Keratinocyte (primary cell): ENCODE results near the gene MCUR1. TPM values are rescaled to one million over a fixed set of nuclear protein-coding genes. Genes with fewer than 3 reads are reported as not detected.
"Not testable (repeated sequence)": the region's sequence is repeated elsewhere in the genome, so short reads cannot be mapped to it uniquely, and the experiment has no call there.

Experiments
- DNase-seq: peaks from one replicate; pipeline ENCODE4 v3.0.0-alpha.2; 2011; ENCODE audit warnings: low read depth, missing footprints, low spot score
- FAIRE-seq: peaks from 2 replicates; lab custom pipeline; 2011; peaks lifted over from hg19 to GRCh38; lab: Jason Lieb, UNC
- H2AFZ ChIP-seq: 2 replicates; pipeline ENCODE4 v1.6.0; 2012; ENCODE audit warnings: low read length, control low read depth, inconsistent platforms; ENCODE audit not compliant: control insufficient read depth
- H3K27ac ChIP-seq: 2 replicates; pipeline ENCODE4 v1.5.1; 2011; ENCODE audit warnings: low read length; ENCODE audit not compliant: control insufficient read depth, insufficient read depth
- H3K27me3 ChIP-seq: 3 replicates; pipeline ENCODE4 v1.6.0; 2011; ENCODE audit warnings: low read length; ENCODE audit not compliant: control insufficient read depth, insufficient read depth; ENCODE audit errors: extremely low read depth
- H3K36me3 ChIP-seq, 2 experiments: 2 replicates in 1 of 2; 3 replicates in 1 of 2; pipeline ENCODE4 v1.5.1; 2011; ENCODE audit warnings: low read length in 2 of 2, mild to moderate bottlenecking in 1 of 2; ENCODE audit not compliant: control insufficient read depth in 2 of 2, insufficient read depth in 2 of 2; ENCODE audit errors: extremely low read depth in 1 of 2
- H3K4me1 ChIP-seq: 3 replicates; pipeline ENCODE4 v1.5.1; 2011; ENCODE audit warnings: low read length; ENCODE audit not compliant: control insufficient read depth, insufficient read depth; ENCODE audit errors: extremely low read depth
- H3K4me2 ChIP-seq: 3 replicates; pipeline ENCODE4 v1.6.0; 2011; ENCODE audit warnings: low read depth, low read length; ENCODE audit not compliant: control insufficient read depth, insufficient read depth; ENCODE audit errors: extremely low read depth
- H3K4me3 ChIP-seq, 3 experiments: fragments of 200-600 bp in 1 of 3; sonication (generic) in 1 of 3; 2 replicates in 2 of 3; 3 replicates in 1 of 3; pipeline ENCODE4 v1.5.1; 2011 to 2016; ENCODE audit warnings: low read length in 3 of 3, mild to moderate bottlenecking in 3 of 3, control low read depth in 2 of 3, inconsistent platforms in 1 of 3, low read depth in 1 of 3, mixed read lengths in 1 of 3, mixed run types in 1 of 3, moderate library complexity in 1 of 3; ENCODE audit not compliant: control insufficient read depth in 2 of 3, insufficient read depth in 2 of 3; ENCODE audit errors: extremely low read depth in 1 of 3
- H3K79me2 ChIP-seq: 2 replicates; pipeline ENCODE4 v1.6.0; 2012; ENCODE audit warnings: low read length; ENCODE audit not compliant: control insufficient read depth, insufficient read depth
- H3K9ac ChIP-seq: 3 replicates; pipeline ENCODE4 v1.6.0; 2011; ENCODE audit warnings: low read length; ENCODE audit not compliant: control insufficient read depth, insufficient read depth; ENCODE audit errors: extremely low read depth
- H3K9me1 ChIP-seq: 3 replicates; pipeline ENCODE4 v1.6.0; 2011; ENCODE audit warnings: low read length; ENCODE audit not compliant: control insufficient read depth, insufficient read depth; ENCODE audit errors: extremely low read depth
- H3K9me3 ChIP-seq: 2 replicates; pipeline ENCODE4 v1.5.1; 2012; ENCODE audit warnings: low read depth, low read length; ENCODE audit not compliant: control insufficient read depth
- H4K20me1 ChIP-seq: 3 replicates; pipeline ENCODE4 v1.6.0; 2011; ENCODE audit warnings: low read length; ENCODE audit not compliant: control insufficient read depth, insufficient read depth; ENCODE audit errors: extremely low read depth
- EZH2 ChIP-seq: IDR thresholded peaks from one replicate; pipeline ENCODE4 v1.6.1; 2012; ENCODE audit warnings: inconsistent platforms, mild to moderate bottlenecking, low read length, moderate library complexity
- dilution Hi-C: fragments of 300-500 bp; cut with MboI; formaldehyde crosslinking; loops from one replicate; pipeline ENCODE4 v1.7.0; 2020; ENCODE audit warnings: low sequenced_read_pairs; ENCODE audit not compliant: extremely low pct_ligation_motif_present
- polyA plus RNA-seq, 5 experiments: library from polyadenylated mRNA; depleted of rRNA in 3 of 5; stranded (reverse) in 3 of 5; stranded (forward) in 1 of 5; unstranded in 1 of 5; fragments of >200 nt; gene quantifications; 1 replicate in 1 of 5; 2 replicates in 3 of 5; 3 replicates in 1 of 5; pipeline versions ENCODE4 v1.2.1 to v1.2.3, GENCODE V29; 2011 to 2012; ENCODE audit warnings: missing spikeins in 2 of 5, low read depth in 1 of 5, low replicate concordance in 1 of 5
- TF ChIP-seq, protein P1 (sequence below), 3 experiments: IDR thresholded peaks in 1 of 3; conservative IDR thresholded peaks in 1 of 3; optimal IDR thresholded peaks in 1 of 3; 2 replicates in 2 of 3; 3 replicates in 1 of 3; pipeline versions ENCODE3 to v1.5.1; 2011; ENCODE audit warnings: low read length in 3 of 3, mild to moderate bottlenecking in 3 of 3, moderate library complexity in 2 of 3, control low read depth in 1 of 3, inconsistent platforms in 1 of 3; ENCODE audit not compliant: insufficient read depth in 2 of 3; ENCODE audit errors: extremely low read depth in 1 of 3

The MCUR1 gene
- polyA plus RNA-seq, 1 donor (not counting 4 experiments of a cell fraction or from before 2014, with no cell fraction given), result 15.3 TPM

DNA sequence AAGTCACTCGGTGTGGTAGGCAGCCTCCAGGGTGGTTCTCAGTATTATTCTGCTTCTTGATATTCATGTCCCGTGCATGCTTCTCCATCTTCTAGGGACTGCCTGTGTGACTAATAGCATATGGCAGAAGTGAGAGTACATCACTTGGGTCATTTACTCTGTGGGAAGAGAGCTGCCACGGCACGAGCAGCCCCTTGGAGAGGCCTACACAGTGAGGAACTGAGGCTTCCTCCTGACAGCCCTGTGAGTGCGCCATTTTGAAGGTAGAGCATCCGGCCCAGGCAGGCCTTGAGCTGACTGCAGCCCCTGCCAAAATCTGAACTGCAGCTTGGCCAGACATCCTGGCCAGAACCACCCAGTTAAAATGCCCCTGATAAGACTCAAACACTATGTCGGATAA is 17.3 kb upstream of the MCUR1 start:
- no peaks in the 10 kb centered on the region for H3K9me1 ChIP-seq
- FAIRE-seq (no peak), DNase-seq (no peak)
- dilution Hi-C loops, result no loop called here
- no peak overlapping the region for H3K9ac ChIP-seq
- no peaks in the 10 kb centered on the region for H3K4me1 ChIP-seq
- no peaks in the 10 kb centered on the region for H4K20me1 ChIP-seq
- H3K4me3 ChIP-seq, result no peak overlapping the region
- H3K27ac ChIP-seq, result no peak overlapping the region
- TF ChIP-seq EZH2, result no peak
- TF ChIP-seq, protein P1, sequence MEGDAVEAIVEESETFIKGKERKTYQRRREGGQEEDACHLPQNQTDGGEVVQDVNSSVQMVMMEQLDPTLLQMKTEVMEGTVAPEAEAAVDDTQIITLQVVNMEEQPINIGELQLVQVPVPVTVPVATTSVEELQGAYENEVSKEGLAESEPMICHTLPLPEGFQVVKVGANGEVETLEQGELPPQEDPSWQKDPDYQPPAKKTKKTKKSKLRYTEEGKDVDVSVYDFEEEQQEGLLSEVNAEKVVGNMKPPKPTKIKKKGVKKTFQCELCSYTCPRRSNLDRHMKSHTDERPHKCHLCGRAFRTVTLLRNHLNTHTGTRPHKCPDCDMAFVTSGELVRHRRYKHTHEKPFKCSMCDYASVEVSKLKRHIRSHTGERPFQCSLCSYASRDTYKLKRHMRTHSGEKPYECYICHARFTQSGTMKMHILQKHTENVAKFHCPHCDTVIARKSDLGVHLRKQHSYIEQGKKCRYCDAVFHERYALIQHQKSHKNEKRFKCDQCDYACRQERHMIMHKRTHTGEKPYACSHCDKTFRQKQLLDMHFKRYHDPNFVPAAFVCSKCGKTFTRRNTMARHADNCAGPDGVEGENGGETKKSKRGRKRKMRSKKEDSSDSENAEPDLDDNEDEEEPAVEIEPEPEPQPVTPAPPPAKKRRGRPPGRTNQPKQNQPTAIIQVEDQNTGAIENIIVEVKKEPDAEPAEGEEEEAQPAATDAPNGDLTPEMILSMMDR (optimal IDR thresholded peaks at IDR 0.05 in 1 of 3, IDR thresholded peaks at IDR 0.05 in 1 of 3, conservative IDR thresholded peaks at IDR 0.05 in 1 of 3; ENCODE audit: extremely low read depth in 1 of 3, insufficient read depth in 2 of 3, low read length in 3 of 3), result no peak
- no peak overlapping the region for H3K4me2 ChIP-seq
- H3K79me2 ChIP-seq, result no peaks in the 10 kb centered on the region
- H3K9me3 ChIP-seq, result no peaks in the 10 kb centered on the region
- no peaks in the 10 kb centered on the region for H3K27me3 ChIP-seq
- H3K36me3 ChIP-seq, result no peaks in the 10 kb centered on the region
- no peak overlapping the region for H2AFZ ChIP-seq

- Histone ChIP-seq H3K27me3 (no peaks in the 10 kb centered on the region), H3K79me2 (no peaks in the 10 kb centered on the region), H2AFZ (no peak overlapping the region), H4K20me1 (no peaks in the 10 kb centered on the region), H3K4me1 (no peaks in the 10 kb centered on the region), H3K4me3 (no peak overlapping the region), H3K36me3 (no peaks in the 10 kb centered on the region), H3K9me1 (no peaks in the 10 kb centered on the region), H3K4me2 (no peak overlapping the region), H3K9ac (no peak overlapping the region), H3K27ac (no peak overlapping the region), H3K9me3 (no peaks in the 10 kb centered on the region)
- FAIRE-seq (peak; percentile 43), DNase-seq (no peak)
- TF ChIP-seq EZH2, result no peak
- TF ChIP-seq, protein P1 (optimal IDR thresholded peaks at IDR 0.05 in 1 of 3, IDR thresholded peaks at IDR 0.05 in 1 of 3, conservative IDR thresholded peaks at IDR 0.05 in 1 of 3; ENCODE audit: extremely low read depth in 1 of 3, insufficient read depth in 2 of 3, low read length in 3 of 3), result no peak
- dilution Hi-C loops, result no loop called here
Measured at GRCh38 chr6:13830803-13831202, 16.4 kb upstream of the MCUR1 start.

DNA sequence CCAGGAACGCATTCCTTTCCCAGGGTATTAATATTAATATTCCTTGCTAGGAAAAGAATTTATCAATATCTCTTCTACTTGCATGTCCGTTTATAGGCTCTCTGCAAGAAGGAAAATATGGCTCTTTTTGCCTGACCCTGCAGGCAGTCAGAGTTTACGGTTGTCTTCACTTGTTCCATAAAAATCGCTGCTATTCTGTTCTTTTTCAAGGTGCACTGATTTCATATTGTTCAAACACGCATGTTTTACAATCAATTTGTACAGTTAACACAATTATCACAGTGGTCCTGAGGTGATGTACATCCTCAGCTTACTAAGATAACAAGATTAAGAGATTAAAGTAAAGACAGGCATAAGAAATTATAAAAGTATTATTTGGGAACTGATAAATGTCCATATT is 15.1 kb upstream of the MCUR1 start:
- H3K4me1 ChIP-seq, H2AFZ ChIP-seq, H3K36me3 ChIP-seq, DNase-seq, H3K4me3 ChIP-seq, H3K9me3 ChIP-seq, H3K27me3 ChIP-seq, FAIRE-seq, H3K4me2 ChIP-seq, H3K9me1 ChIP-seq, H3K79me2 ChIP-seq, H3K27ac ChIP-seq, dilution Hi-C loops, H4K20me1 ChIP-seq, H3K9ac ChIP-seq: not testable (repeated sequence)

DNA sequence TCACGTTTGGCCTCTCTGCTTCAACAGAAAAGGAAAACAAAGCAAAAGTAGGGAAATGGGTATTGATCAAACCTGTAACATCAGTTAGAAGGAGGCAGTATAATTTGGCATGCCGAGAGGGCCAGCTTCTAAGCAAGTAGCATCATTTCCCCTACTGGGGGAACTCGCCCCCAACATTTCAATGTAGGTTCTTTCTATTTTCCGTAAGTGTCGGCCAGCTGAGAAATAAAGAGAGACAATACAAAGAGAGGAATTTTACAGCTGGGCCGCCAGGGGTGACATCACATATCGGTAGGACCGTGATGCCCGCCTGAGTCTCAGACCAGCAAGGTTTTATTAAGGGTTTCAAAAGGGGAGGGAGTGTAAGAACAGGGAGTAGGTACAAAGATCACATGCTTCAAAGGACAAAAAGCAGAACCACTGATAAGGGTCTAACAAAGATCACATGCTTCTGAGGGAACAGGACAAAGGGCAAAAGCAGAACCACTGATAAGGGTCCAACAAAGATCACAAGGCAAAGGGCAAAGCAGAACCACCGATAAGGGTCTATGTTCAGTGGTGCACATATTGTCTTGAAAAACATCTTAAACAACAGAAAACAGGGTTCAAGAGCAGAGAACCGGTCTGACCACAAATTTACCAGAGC is 14.4 kb upstream of the MCUR1 start:
- H4K20me1 ChIP-seq, H3K36me3 ChIP-seq, H3K9me3 ChIP-seq, H3K4me3 ChIP-seq, H3K4me2 ChIP-seq, DNase-seq, H3K9ac ChIP-seq, H3K27ac ChIP-seq, H3K79me2 ChIP-seq, dilution Hi-C loops, H3K9me1 ChIP-seq, H2AFZ ChIP-seq, H3K4me1 ChIP-seq, FAIRE-seq, H3K27me3 ChIP-seq: not testable (repeated sequence)
